SK-N-SH treated with all-trans-retinoic acid at 6 μM for 48 hours (cell line): ENCODE results near the gene PSMB5.

ENCODE experiments used
- ATAC-seq: fragments of 200-7000 bp; cut with Tn5 transposase; 3 replicates; pipeline ENCODE4 v1.9.1; 2020; ENCODE audit warnings: mild to moderate bottlenecking, moderate library complexity
- ARNTL ChIP-seq: fragments of 450-650 bp; formaldehyde crosslinking; IDR thresholded peaks from 2 replicates; pipeline ENCODE4 v1.5.0; 2020; ENCODE audit warnings: low read depth, mild to moderate bottlenecking, moderate library complexity, borderline replicate concordance
- CSDC2 ChIP-seq: fragments of 250-450 bp; sonication (Bioruptor Pico); IDR thresholded peaks from 2 replicates; pipeline ENCODE4 v1.5.0; 2020; ENCODE audit warnings: mild to moderate bottlenecking, moderate library complexity
- ESRRG ChIP-seq: fragments of 250-450 bp; sonication (Bioruptor Pico); IDR thresholded peaks from 2 replicates; pipeline ENCODE4 v1.6.1; 2021; ENCODE audit warnings: mild to moderate bottlenecking
- GLIS3 ChIP-seq: fragments of 250-450 bp; sonication (Bioruptor Pico); IDR thresholded peaks from 2 replicates; pipeline ENCODE4 v1.5.0; 2020; ENCODE audit warnings: mild to moderate bottlenecking, moderate library complexity
- ISL1 ChIP-seq: fragments of 250-450 bp; sonication (Bioruptor Pico); IDR thresholded peaks from 2 replicates; pipeline ENCODE4 v2.1.2; 2022; ENCODE audit warnings: mild to moderate bottlenecking, moderate library complexity
- OSR1 ChIP-seq: fragments of 250-450 bp; sonication (Bioruptor Pico); IDR thresholded peaks from 2 replicates; pipeline ENCODE4 v1.8.0; 2022; ENCODE audit warnings: moderate library complexity, mild to moderate bottlenecking, inconsistent platforms
- PPARA ChIP-seq: fragments of 250-450 bp; sonication (Bioruptor Pico); IDR thresholded peaks from 2 replicates; pipeline ENCODE4 v1.5.0; 2020; ENCODE audit warnings: mild to moderate bottlenecking, borderline replicate concordance
- SNAI2 ChIP-seq: fragments of 250-450 bp; sonication (Bioruptor Pico); IDR thresholded peaks from 2 replicates; pipeline ENCODE4 v1.5.0; 2020; ENCODE audit warnings: mild to moderate bottlenecking, moderate library complexity
- TCF4 ChIP-seq: fragments of 250-450 bp; sonication (Bioruptor Pico); IDR thresholded peaks from 2 replicates; pipeline ENCODE4 v1.8.0; 2021; ENCODE audit warnings: mild to moderate bottlenecking, moderate library complexity, borderline replicate concordance
- TOX ChIP-seq: fragments of 250-450 bp; sonication (Bioruptor Pico); IDR thresholded peaks from 2 replicates; pipeline ENCODE4 v1.8.0; 2021; ENCODE audit warnings: mild to moderate bottlenecking, moderate library complexity, borderline replicate concordance
- ZC3H10 ChIP-seq: fragments of 250-450 bp; sonication (Bioruptor Pico); IDR thresholded peaks from 2 replicates; pipeline ENCODE4 v1.5.1; 2021; ENCODE audit warnings: mild to moderate bottlenecking, moderate library complexity
- ZFP3 ChIP-seq: fragments of 250-450 bp; sonication (Bioruptor Pico); IDR thresholded peaks from 2 replicates; pipeline ENCODE4 v1.5.0; 2020; ENCODE audit warnings: mild to moderate bottlenecking, moderate library complexity
- ZFP30 ChIP-seq: fragments of 450-650 bp; formaldehyde crosslinking; IDR thresholded peaks from 2 replicates; pipeline ENCODE4 v1.5.0; 2022; ENCODE audit warnings: mild to moderate bottlenecking, moderate library complexity
- ZNF565 ChIP-seq: fragments of 450-650 bp; formaldehyde crosslinking; conservative IDR thresholded peaks from 2 replicates; pipeline ENCODE4 v1.5.0; 2020; ENCODE audit warnings: low read depth, mild to moderate bottlenecking, moderate library complexity
- ZNF70 ChIP-seq: fragments of 450-650 bp; formaldehyde crosslinking; IDR thresholded peaks from 2 replicates; pipeline ENCODE4 v1.5.0; 2020; ENCODE audit warnings: mild to moderate bottlenecking, moderate library complexity
- ZNF8 ChIP-seq: fragments of 450-650 bp; formaldehyde crosslinking; IDR thresholded peaks from 2 replicates; pipeline ENCODE4 v1.5.0; 2020; ENCODE audit warnings: mild to moderate bottlenecking, moderate library complexity
- TF ChIP-seq, protein P1 (sequence below): fragments of 250-450 bp; sonication (Bioruptor Pico); IDR thresholded peaks from 2 replicates; pipeline ENCODE4 v1.5.1; 2021; ENCODE audit warnings: mild to moderate bottlenecking, moderate library complexity
- TF ChIP-seq, protein P2 (sequence below): fragments of 250-450 bp; sonication (Bioruptor Pico); IDR thresholded peaks from 2 replicates; pipeline ENCODE4 v1.5.0; 2020; ENCODE audit warnings: mild to moderate bottlenecking, moderate library complexity
- TF ChIP-seq, protein P3 (sequence below): fragments of 250-450 bp; sonication (Bioruptor Pico); IDR thresholded peaks from 2 replicates; pipeline ENCODE4 v1.5.1; 2020; ENCODE audit warnings: low read depth, mild to moderate bottlenecking, moderate library complexity
- TF ChIP-seq, protein P4 (sequence below): fragments of 250-450 bp; sonication (Bioruptor Pico); IDR thresholded peaks from 2 replicates; pipeline ENCODE4 v1.8.0; 2020; ENCODE audit warnings: mild to moderate bottlenecking, moderate library complexity, borderline replicate concordance
- TF ChIP-seq, protein P5 (sequence below): fragments of 250-450 bp; sonication (Bioruptor Pico); IDR thresholded peaks from 2 replicates; pipeline ENCODE4 v1.8.0; 2021; ENCODE audit warnings: low read depth, mild to moderate bottlenecking, moderate library complexity, borderline replicate concordance

Gene PSMB5

GRCh38 chr14:22979748-22980392 is 54.8 kb downstream of the PSMB5 start:
- TF ChIP-seq, protein P1, sequence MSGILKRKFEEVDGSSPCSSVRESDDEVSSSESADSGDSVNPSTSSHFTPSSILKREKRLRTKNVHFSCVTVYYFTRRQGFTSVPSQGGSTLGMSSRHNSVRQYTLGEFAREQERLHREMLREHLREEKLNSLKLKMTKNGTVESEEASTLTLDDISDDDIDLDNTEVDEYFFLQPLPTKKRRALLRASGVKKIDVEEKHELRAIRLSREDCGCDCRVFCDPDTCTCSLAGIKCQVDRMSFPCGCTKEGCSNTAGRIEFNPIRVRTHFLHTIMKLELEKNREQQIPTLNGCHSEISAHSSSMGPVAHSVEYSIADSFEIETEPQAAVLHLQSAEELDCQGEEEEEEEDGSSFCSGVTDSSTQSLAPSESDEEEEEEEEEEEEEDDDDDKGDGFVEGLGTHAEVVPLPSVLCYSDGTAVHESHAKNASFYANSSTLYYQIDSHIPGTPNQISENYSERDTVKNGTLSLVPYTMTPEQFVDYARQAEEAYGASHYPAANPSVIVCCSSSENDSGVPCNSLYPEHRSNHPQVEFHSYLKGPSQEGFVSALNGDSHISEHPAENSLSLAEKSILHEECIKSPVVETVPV, result no peak
- TF ChIP-seq CSDC2 (CRISPR knock-in tag) (no peak), TCF4 (no peak), ZNF8 (no peak), OSR1 (CRISPR knock-in tag) (no peak), ZFP3 (CRISPR knock-in tag) (no peak), ZNF70 (CRISPR knock-in tag) (no peak), ISL1 (CRISPR knock-in tag) (no peak), PPARA (CRISPR knock-in tag) (no peak)
- TF ChIP-seq, protein P2, sequence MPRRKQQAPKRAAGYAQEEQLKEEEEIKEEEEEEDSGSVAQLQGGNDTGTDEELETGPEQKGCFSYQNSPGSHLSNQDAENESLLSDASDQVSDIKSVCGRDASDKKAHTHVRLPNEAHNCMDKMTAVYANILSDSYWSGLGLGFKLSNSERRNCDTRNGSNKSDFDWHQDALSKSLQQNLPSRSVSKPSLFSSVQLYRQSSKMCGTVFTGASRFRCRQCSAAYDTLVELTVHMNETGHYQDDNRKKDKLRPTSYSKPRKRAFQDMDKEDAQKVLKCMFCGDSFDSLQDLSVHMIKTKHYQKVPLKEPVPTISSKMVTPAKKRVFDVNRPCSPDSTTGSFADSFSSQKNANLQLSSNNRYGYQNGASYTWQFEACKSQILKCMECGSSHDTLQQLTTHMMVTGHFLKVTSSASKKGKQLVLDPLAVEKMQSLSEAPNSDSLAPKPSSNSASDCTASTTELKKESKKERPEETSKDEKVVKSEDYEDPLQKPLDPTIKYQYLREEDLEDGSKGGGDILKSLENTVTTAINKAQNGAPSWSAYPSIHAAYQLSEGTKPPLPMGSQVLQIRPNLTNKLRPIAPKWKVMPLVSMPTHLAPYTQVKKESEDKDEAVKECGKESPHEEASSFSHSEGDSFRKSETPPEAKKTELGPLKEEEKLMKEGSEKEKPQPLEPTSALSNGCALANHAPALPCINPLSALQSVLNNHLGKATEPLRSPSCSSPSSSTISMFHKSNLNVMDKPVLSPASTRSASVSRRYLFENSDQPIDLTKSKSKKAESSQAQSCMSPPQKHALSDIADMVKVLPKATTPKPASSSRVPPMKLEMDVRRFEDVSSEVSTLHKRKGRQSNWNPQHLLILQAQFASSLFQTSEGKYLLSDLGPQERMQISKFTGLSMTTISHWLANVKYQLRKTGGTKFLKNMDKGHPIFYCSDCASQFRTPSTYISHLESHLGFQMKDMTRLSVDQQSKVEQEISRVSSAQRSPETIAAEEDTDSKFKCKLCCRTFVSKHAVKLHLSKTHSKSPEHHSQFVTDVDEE, result no peak
- TF ChIP-seq, protein P3, sequence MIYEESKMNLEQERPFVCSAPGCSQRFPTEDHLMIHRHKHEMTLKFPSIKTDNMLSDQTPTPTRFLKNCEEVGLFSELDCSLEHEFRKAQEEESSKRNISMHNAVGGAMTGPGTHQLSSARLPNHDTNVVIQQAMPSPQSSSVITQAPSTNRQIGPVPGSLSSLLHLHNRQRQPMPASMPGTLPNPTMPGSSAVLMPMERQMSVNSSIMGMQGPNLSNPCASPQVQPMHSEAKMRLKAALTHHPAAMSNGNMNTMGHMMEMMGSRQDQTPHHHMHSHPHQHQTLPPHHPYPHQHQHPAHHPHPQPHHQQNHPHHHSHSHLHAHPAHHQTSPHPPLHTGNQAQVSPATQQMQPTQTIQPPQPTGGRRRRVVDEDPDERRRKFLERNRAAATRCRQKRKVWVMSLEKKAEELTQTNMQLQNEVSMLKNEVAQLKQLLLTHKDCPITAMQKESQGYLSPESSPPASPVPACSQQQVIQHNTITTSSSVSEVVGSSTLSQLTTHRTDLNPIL (CRISPR knock-in tag), result no peak
- no peak for ATAC-seq

DNA sequence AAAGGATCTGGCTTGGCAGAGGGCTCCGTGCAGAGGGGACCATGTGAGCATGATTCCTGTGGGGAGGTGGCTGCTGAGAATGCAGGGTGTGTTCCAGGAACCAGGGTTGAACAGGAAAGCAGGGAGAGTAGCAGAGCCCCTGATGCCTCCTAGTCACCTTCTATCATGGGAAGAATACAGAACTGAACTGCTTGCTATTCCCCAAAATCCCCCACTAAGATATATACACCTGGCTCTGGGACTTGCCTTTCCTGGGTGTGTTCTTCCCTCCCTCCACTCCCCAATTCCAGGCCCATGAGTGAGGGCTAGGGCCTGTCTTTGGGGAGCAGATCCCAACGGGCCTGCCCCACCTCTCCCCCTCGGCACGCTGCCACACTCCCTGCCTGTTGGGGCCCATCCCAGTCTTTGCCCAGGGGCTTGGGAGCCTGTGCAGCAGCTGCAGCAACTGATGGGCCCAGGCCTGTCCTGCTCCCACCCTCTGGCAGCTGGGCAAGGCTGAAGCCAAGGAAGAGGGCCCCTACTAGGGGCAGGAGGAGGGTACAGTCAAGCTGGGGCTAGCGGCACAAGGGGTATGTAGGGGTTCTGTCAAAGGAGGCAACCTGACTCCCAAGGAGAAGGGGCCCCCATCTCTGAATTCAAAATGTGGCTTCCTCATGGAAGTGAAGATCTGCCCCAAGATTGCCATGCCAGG is 55.6 kb downstream of the PSMB5 start:
- no peak for ATAC-seq
- TF ChIP-seq, protein P4, sequence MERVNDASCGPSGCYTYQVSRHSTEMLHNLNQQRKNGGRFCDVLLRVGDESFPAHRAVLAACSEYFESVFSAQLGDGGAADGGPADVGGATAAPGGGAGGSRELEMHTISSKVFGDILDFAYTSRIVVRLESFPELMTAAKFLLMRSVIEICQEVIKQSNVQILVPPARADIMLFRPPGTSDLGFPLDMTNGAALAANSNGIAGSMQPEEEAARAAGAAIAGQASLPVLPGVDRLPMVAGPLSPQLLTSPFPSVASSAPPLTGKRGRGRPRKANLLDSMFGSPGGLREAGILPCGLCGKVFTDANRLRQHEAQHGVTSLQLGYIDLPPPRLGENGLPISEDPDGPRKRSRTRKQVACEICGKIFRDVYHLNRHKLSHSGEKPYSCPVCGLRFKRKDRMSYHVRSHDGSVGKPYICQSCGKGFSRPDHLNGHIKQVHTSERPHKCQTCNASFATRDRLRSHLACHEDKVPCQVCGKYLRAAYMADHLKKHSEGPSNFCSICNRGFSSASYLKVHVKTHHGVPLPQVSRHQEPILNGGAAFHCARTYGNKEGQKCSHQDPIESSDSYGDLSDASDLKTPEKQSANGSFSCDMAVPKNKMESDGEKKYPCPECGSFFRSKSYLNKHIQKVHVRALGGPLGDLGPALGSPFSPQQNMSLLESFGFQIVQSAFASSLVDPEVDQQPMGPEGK (CRISPR knock-in tag), result no peak

DNA sequence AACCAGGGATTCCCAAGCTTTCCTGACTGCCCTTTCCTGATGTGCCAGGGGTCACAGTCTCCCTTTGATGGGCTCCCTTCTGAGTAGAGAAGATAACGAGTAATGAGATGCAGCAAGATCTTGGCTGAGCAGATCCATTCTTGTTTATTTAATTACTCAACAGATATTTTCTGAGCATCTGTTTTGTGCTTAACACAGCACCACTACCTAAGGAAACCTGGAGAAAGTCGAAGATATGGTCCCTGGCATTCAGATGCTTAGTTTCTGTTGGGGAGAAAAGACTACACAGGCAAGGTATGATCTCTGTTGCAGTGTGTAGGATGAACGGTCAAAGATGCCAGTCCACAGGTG is 56.2 kb downstream of the PSMB5 start:
- TF ChIP-seq ZNF70 (CRISPR knock-in tag) (no peak), ZC3H10 (CRISPR knock-in tag) (no peak), OSR1 (CRISPR knock-in tag) (no peak), ZFP3 (CRISPR knock-in tag) (no peak), TOX (CRISPR knock-in tag) (no peak), GLIS3 (no peak), ZFP30 (no peak), ISL1 (CRISPR knock-in tag) (no peak), PPARA (CRISPR knock-in tag) (no peak), ESRRG (no peak), ARNTL (CRISPR knock-in tag) (no peak), ZNF8 (no peak), SNAI2 (CRISPR knock-in tag) (no peak), ZNF565 (CRISPR knock-in tag) (no peak)
- TF ChIP-seq, protein P3 (CRISPR knock-in tag), result no peak
- TF ChIP-seq, protein P4 (CRISPR knock-in tag), result no peak
- TF ChIP-seq, protein P1, result no peak
- TF ChIP-seq, protein P5, sequence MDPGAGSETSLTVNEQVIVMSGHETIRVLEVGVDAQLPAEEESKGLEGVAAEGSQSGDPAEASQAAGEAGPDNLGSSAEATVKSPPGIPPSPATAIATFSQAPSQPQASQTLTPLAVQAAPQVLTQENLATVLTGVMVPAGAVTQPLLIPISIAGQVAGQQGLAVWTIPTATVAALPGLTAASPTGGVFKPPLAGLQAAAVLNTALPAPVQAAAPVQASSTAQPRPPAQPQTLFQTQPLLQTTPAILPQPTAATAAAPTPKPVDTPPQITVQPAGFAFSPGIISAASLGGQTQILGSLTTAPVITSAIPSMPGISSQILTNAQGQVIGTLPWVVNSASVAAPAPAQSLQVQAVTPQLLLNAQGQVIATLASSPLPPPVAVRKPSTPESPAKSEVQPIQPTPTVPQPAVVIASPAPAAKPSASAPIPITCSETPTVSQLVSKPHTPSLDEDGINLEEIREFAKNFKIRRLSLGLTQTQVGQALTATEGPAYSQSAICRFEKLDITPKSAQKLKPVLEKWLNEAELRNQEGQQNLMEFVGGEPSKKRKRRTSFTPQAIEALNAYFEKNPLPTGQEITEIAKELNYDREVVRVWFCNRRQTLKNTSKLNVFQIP (CRISPR knock-in tag), result no peak
- no peak for ATAC-seq
